ENCODE measurements around the gene AGAP3.

AGAP3 gene

GRCh38 chr7:151095123-151095797 lies 9.0 kb downstream of the AGAP3 start:
- in situ Hi-C loops (cut with HindIII; ENCODE audit: low sequenced_read_pairs), result no loop called here
- DNase-seq (ENCODE audit: low read depth, low spot score), result no peak
- no peak overlapping the region for H3K4me3 ChIP-seq (ENCODE audit: low read depth, low read length)
- no peak for TF ChIP-seq CTCF (IDR thresholded peaks at IDR 0.05; ENCODE audit: low read depth, low read length)

- in situ Hi-C loops (cut with HindIII; ENCODE audit: low sequenced_read_pairs), result no loop called here
- DNase-seq (ENCODE audit: low read depth, low spot score), result no peak
- no peak for TF ChIP-seq CTCF (IDR thresholded peaks at IDR 0.05; ENCODE audit: low read depth, low read length)
- H3K4me3 ChIP-seq (ENCODE audit: low read depth, low read length), result no peak overlapping the region
Measured at GRCh38 chr7:151095828-151096475, 9.7 kb downstream of the AGAP3 start.

- no peak for DNase-seq (ENCODE audit: low read depth, low spot score)
- no peak overlapping the region for H3K4me3 ChIP-seq (ENCODE audit: low read depth, low read length)
- in situ Hi-C loops (cut with HindIII; ENCODE audit: low sequenced_read_pairs), result no loop called here
- no peak for TF ChIP-seq CTCF (IDR thresholded peaks at IDR 0.05; ENCODE audit: low read depth, low read length)
Measured at GRCh38 chr7:151099486-151100211, 13.4 kb downstream of the AGAP3 start.

GRCh38 chr7:151100921-151101320 lies 14.6 kb downstream of the AGAP3 start:
- in situ Hi-C loops (cut with HindIII; ENCODE audit: low sequenced_read_pairs), result no loop called here
- H3K4me3 ChIP-seq (ENCODE audit: low read depth, low read length), result no peak overlapping the region
- TF ChIP-seq CTCF (IDR thresholded peaks at IDR 0.05; ENCODE audit: low read depth, low read length), result no peak
- no peak for DNase-seq (ENCODE audit: low read depth, low spot score)

GRCh38 chr7:151101621-151102396 lies 15.5 kb downstream of the AGAP3 start:
- TF ChIP-seq CTCF (IDR thresholded peaks at IDR 0.05; ENCODE audit: low read depth, low read length), result no peak
- in situ Hi-C loops (cut with HindIII; ENCODE audit: low sequenced_read_pairs), result no loop called here
- DNase-seq (ENCODE audit: low read depth, low spot score), result no peak
- H3K4me3 ChIP-seq (ENCODE audit: low read depth, low read length), result no peak overlapping the region

- H3K4me3 ChIP-seq (ENCODE audit: low read depth, low read length), result no peak overlapping the region
- no peak for DNase-seq (ENCODE audit: low read depth, low spot score)
- no peak for TF ChIP-seq CTCF (IDR thresholded peaks at IDR 0.05; ENCODE audit: low read depth, low read length)
- in situ Hi-C loops (cut with HindIII; ENCODE audit: low sequenced_read_pairs), result no loop called here
Measured at GRCh38 chr7:151102991-151103390, 16.7 kb downstream of the AGAP3 start.
